Fibroblast of pulmonary artery (primary cell): ENCODE results near the gene STIL.

Experiments
- DNase-seq: peaks from one replicate; pipeline ENCODE4 v3.0.0-alpha.2; 2010; ENCODE audit warnings: low read depth
- H3K4me3 ChIP-seq: replicated peaks from 2 replicates; pipeline ENCODE4 v1.5.1; 2011; ENCODE audit warnings: low read depth, mild to moderate bottlenecking, control low read depth, low read length, moderate library complexity
- TF ChIP-seq, protein P1 (sequence below): IDR thresholded peaks from 2 replicates; pipeline ENCODE4 v1.5.1; 2011; ENCODE audit warnings: mild to moderate bottlenecking, control low read depth, low read length, inconsistent platforms; ENCODE audit errors: missing control alignments

STIL gene

DNA sequence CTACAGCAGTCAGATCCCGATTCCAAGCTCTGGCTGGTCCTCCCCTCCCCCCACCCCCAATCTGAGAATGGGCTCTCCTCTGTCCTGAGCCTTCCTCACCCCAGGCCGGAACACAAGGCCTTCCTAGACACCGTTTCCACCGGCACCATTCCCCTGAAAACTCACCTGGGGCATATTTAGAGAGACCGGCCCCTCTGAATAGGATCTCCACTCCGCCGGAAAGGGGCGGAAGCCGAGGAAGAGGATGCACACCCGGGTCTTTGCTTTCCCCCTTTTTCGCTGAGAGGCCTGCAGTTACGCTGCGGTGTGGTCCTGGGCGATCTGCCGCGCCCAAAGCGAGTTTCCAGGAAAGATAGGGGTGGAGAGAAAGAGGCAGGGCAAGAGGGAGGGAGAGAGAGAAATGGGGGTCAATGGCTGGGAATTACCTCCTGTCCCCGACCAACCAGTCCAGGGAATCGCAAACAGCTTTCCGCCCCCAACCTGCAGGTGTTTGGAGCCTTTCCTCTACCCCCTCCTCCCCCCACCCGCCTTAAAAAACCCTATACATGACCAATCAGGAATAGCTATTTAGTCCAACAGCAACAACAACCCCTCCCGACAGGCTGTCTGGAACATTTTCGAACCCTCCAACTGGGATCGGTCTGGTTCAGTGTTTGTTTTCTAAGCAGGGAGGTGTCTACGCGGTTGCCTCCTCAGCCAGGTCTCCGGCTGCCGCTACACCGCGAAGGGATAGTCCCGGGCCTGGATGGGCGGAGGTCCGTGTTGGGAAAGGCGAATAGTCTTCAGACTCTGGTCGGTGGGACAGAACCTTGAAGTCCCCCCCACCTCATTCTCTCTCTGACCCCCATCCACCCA is 84.7 kb downstream of the STIL start:
- no peak for DNase-seq
- no peak overlapping the region for H3K4me3 ChIP-seq
- TF ChIP-seq, protein P1, sequence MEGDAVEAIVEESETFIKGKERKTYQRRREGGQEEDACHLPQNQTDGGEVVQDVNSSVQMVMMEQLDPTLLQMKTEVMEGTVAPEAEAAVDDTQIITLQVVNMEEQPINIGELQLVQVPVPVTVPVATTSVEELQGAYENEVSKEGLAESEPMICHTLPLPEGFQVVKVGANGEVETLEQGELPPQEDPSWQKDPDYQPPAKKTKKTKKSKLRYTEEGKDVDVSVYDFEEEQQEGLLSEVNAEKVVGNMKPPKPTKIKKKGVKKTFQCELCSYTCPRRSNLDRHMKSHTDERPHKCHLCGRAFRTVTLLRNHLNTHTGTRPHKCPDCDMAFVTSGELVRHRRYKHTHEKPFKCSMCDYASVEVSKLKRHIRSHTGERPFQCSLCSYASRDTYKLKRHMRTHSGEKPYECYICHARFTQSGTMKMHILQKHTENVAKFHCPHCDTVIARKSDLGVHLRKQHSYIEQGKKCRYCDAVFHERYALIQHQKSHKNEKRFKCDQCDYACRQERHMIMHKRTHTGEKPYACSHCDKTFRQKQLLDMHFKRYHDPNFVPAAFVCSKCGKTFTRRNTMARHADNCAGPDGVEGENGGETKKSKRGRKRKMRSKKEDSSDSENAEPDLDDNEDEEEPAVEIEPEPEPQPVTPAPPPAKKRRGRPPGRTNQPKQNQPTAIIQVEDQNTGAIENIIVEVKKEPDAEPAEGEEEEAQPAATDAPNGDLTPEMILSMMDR, result no peak

DNA sequence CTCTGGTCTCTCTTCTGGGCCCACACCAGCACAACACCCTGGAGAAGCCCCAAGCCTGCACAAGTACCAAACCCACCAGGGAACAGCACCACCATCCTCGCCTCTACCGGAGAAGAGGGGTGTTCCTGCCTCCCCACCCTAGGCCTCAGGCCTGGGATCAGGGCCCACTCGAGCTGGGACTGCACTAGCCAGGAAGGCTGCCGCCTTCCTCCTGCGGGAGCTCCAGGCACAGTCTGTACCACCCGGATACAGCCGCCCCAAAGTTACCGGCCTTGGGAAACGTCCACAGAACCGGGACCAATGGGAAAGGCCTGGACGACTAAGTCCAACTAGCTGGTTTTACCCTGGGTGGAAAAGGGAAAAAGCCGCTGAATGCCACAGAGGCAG is 85.3 kb downstream of the STIL start:
- H3K4me3 ChIP-seq, result no peak overlapping the region
- TF ChIP-seq, protein P1, result no peak
- no peak for DNase-seq

DNA sequence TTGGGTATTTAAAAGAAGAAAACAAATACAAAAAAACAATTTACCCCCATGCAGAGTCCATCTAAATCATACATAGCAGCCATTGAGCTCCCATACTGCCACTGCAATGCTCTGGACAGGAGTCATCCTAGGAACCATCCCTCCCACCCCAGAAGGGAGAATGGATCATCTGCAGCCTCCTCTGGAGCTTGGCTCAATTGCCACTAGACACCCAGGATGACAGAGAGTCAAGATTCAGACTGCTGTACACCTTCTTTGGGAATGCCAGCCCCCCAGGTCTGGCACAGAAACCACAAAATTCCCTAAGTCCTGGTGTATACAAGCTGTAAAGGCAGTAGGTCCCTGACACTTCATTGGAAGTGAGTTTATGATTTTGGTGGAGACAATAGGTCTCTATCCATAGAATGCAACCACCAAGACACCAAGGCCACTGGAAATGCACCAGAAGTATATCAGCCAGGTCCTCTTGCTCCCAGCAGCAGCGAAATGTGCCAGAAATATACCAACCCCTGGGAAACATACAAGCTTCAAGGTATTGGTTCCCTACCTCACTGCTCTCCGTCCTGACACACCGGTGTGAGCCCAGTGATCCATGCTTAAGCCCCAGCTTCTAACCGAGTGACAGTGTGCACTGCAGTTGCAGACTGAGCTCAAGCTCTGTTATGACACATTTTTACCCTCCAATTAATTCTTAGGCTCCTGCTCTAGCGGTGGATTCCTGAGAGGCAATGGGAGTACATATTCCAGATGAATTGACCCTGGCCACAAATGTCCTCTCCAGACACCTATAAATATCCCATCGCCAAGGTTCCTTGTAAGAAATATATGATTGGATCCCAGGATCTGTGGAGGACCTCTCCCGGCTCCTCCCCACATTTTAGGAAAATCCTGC is 86.4 kb downstream of the STIL start:
- H3K4me3 ChIP-seq, result no peak overlapping the region
- TF ChIP-seq, protein P1, result no peak
- no peak for DNase-seq

DNA sequence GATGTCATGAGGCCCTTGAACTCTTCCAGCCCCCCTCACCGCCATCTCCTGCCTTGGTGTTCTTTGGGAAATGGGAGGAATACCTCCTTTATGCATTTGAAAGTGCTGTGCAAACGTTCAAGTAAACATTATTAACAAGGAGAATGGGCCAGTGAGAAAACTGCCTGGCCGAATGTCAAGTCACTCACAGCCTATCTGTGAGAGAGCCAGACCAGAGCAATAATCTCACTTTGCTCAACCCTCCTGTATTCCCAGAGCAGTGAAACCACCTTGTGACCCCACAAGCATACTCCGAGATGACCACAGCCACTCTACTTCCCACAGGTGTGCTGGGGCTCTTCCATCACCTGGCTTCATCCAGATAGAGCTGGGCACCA is 87.1 kb downstream of the STIL start:
- no peak for DNase-seq
- TF ChIP-seq, protein P1, result no peak
- no peak overlapping the region for H3K4me3 ChIP-seq

DNA sequence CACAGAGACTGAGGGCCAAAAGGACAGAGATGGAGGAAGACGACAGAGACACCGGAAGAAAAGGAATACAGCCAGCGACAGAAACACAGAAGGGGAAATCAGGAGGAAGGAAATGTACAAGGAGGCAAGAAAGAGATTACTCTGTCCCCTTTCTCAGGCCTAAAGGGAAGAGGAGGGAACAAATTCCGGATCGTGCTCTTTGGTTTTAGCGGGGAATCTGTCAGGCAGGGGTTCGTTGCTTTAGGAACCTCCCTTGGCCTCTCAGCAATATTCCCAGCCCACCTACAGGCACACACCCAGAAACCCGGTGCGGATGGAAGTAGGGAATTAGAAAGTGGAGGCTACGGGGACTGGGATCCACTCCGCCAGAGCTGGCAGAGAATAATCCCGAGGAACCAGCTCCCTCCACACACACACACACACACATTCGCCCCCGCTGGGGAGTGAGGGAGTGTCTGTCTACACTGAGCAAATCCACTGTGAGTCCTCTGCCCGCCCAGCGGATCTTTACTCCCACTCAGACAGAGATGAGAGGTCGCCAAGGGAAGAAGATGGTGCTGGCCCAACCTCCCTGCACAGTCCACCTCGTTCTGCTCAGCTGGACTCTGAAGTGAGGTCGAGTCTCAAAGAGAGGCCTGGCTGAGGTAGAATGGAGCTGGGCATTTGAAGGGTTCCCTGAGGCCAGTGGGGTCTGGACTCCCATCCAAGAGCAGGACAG is 87.7 kb downstream of the STIL start:
- H3K4me3 ChIP-seq, result no peak overlapping the region
- no peak for DNase-seq
- TF ChIP-seq, protein P1, result no peak

DNA sequence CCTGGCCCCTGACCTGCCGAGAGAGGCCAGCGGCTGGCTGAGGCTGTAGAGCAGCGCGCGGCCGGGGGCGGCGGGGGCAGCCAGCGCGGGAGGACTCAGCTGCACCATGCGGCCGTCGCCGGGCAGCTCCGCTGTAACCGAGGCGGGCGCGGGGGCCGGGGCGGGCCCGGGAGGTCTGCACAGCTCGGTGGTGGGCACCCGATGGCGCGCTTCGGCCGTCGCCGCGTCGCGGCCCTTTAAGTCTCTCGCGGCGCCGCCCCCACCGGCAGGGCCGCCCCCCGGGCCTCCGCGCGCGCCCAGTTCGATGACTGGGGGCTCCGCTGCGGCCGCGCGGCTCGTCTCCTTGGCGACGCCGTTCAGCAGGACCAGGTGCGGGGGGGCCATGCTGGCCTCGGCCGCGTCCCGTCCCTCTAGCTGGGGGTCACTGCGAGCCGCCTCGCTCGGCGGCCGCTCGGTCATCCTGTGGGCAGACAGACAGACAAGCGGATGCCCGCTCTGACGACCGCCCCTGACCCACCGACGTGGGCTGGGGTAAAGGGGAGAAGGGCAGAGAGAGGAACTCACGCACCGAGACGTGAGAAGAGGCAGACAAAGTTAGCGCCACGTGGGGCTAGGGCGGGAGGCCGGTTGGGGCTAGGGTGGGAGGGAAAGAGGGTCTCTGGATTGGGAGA is 88.4 kb downstream of the STIL start:
- no peak for DNase-seq
- peak overlapping the region; percentile 14 for H3K4me3 ChIP-seq
- TF ChIP-seq, protein P1, result no peak
